Measurements from ENCODE around the gene COL25A1. TPM values are rescaled to one million over a fixed set of nuclear protein-coding genes. Genes with fewer than 3 reads are reported as not detected.

The COL25A1 gene
- total RNA-seq, 2 experiments from 2014 or later: not detected

Other genes with a start within 250 kb of the COL25A1 start
- gene SEC24B, start 131.2 kb upstream of the COL25A1 start, total RNA-seq: 10 to 100 TPM; 22.8 to 22.9 TPM

All from activated CD8-positive, alpha-beta T cell treated with anti-CD3 and anti-CD28 coated beads, Interleukin-2, amount 10 ng/mL, durations not matched to agents 7 days and 5 days (primary cell).